ENCODE data around the gene INKA2.

The INKA2 gene

DNA sequence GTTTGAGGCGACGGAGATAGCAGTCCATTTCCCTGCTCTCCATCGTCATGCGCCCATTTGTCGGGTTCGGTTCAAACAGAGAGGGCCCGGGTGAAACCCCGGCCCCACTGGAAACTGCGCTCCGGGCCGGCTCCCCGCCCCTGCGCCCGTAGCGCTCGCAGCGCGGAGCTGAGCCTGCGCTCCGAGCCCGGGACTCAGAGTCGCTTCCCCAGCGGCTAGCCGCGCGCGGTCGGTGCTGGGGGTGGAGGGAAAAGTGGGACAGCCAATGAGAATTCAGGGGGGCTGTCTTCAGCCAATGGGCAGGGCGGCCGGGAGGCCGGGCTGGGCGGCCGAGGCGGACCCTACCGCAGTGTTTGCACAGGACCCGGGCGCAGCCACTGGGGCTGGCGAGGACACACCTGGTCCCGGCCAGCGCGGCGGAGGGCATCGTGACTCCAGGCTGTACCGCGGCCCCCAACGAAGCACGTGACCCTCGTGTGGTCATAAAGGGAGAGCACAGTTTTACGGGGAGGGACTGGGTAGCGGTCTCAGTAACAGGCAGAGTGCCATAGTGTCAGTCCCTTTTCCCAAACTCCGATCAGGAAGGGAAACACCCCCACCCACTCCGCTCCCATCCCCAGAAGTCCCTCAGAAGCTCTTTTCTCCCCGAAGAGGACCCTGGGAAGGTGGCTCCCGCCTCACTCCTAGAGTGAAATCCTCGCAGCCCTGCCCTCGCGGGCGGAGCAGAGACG lies at the start of gene INKA2:
INKA2 (minus strand) TSS at position 202 of the 731 bp plus-strand sequence; CDS start at position 49, 153 bp downstream.
- in situ Hi-C loops (cut with MboI; ENCODE audit: low sequenced_read_pairs) = no loop called here

DNA sequence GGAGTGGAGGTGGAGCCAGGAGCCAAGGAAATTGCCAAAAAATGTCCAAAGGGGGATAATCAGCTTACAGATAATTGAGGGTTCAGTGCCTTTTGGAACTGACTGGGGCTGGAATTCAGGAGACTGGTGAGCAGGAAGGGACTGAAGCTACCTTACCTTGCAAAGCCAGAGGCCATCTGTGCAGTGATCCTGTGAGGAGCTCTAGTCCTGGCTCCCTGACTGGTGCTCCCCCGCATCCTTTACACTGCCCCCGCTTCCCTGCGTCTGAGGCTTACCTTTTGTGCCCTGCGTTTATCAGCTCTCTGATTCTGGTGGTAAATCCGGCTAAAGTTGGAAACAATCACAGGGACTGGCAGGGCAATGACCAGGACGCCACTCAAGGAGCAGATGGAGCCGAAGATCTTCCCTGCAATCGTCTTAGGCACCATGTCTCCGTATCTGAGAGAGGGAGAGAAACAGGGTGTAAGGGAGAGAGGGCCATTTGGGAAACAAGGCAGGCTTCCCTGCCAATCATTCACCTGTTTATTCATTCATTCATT lies 47.5 kb upstream of the INKA2 start:
- in situ Hi-C loops (cut with MboI; ENCODE audit: low sequenced_read_pairs) = no loop called here

DNA sequence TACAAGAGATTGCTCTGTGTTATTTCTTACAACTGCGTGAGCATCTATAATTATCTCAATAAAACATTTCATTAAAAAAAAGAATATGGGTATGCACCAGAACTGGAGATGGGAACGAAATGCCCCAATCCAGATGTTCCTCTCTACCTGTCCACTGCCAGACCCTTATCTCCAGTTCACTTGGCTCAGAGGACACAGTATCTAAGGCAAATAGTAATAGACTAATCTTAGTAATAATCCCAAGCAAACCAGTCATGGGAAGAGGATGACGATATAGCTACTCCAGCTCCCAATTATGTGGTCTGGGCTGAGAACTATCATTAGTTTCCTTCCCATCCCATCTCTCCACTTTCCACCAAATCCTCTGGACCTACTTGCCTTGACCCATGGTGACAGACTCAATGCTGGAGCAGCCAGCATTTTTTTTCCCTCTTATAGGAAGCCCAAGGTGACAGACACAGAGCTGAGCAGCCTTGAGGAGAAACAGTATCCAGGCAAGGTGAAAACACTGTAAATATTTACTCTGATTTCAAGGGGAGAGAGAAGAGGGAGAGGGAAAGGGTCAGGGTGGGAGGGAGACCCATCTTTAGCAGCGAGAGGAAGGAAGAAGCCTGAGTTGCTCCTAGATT lies 45.2 kb upstream of the INKA2 start:
- in situ Hi-C loops (cut with MboI; ENCODE audit: low sequenced_read_pairs) = no loop called here

DNA sequence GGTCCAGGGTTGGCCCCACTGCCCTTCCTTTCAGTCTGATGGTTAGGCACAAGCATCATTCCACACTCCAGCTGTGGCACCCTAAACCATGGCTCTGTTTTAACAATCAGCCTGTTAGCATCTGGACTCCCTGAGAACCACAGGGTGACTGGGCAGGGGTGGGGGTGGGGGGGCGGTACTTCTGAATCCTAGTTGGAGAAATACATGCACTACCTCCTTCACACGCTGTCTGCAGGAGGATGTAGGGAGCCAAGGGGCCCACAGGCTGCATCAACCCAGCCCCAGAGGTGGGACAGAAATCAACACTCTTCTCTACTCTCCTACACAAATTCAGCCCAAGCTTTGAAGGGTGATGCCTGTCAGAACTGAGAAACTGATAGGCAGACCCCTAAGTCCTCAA lies 40.4 kb upstream of the INKA2 start:
- in situ Hi-C loops (cut with MboI; ENCODE audit: low sequenced_read_pairs) = no loop called here

DNA sequence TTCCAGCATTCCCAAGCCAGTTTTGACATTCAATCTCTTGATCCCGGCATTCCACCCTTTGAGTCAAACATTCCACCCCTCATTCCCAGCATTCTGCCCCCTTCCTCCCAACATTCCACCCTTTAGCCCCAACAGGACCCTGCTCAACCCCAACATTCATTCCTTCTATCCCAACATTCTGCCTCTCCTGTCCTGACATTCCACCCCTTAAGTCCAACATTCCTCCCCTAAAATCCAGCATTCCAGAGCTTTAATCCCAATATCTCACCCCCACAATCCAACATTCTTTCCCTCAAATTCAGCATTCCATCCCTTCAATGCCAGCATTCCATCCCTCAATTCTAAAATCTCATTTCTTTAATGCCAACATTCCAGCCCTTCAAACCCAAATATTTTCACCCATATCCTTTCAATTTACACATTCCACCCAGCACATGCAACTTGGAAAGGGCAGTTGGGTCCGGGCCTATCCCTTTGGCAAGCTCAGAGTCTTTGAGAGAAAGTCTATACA lies 39.4 kb upstream of the INKA2 start:
- in situ Hi-C loops (cut with MboI; ENCODE audit: low sequenced_read_pairs) = no loop called here

DNA sequence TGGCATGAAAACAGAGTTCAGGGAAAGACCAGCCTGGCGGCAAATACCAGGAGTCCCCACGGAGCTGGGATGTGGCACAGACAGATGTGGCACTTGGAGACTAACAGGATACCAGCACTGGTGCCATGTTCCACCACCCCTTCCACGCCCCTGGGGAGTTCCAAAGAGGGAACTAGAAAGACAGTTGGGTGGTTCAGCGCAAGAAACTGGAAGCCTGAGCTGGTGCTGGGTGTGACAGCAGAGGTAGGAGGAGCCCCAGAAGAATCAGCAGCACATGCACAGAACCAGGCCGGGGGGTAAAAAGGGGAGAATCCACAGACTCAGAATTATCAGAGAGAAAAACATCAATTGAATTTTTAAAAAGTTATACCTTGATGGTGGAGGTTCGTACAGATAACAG lies 38.9 kb upstream of the INKA2 start:
- in situ Hi-C loops (cut with MboI; ENCODE audit: low sequenced_read_pairs) = no loop called here

DNA sequence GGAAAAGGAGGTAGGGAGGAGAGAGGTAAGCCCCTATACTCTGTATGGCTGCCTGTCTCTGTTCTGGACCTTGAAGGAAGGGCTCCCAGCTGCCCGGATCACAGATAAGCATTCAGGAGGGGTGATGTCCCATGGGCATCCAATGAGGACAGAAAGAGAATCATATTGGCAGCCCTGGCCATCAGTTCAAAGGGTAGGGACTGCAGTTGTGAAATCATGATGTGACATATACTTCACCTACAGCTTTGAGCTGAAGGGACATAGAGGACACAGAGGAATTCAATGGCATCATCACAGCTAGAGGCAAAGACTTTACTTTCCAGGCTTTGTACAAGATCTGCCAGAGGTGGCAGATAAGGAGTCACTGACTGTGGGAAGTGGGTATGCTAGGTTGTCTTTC lies 38.1 kb upstream of the INKA2 start:
- in situ Hi-C loops (cut with MboI; ENCODE audit: low sequenced_read_pairs) = no loop called here

DNA sequence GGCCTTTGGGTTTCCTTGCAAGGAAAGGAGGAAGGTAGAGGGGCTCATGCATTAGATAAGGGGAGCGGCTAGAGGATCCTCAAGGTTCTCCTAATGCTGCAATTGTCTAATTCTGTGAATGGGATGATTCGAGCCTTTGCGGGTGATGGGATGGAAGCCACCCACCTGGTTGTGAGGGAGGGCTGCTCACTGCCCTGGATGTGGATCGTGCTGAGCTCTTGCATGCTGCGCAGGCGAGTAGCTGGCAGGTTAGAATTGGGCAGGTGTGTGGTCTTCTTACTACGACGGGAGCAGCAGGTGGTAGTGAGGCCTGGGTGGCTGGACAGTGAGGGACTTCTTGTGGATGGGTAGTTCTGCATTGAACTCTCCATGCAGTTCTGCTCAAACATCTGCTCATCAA lies 37.7 kb upstream of the INKA2 start:
- in situ Hi-C loops (cut with MboI; ENCODE audit: low sequenced_read_pairs) = no loop called here

DNA sequence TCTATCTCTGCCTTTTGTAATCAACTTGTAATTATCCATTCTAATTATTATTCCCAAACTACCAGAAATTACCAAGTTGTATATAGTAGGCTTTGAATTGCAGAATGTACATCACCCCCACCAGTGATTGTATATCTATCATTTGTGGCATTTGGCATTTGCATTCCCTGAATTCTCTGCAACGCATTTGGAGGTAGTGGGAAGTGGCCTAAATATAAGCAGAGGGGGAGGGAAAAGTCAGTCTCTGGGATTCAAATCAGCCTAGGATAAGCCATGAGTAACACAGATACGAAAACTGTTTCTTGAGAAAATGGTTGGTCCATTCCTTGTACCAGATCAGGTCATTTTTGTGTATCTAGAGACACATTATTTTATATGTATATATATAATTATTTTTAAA lies 37.2 kb upstream of the INKA2 start:
- in situ Hi-C loops (cut with MboI; ENCODE audit: low sequenced_read_pairs) = no loop called here

DNA sequence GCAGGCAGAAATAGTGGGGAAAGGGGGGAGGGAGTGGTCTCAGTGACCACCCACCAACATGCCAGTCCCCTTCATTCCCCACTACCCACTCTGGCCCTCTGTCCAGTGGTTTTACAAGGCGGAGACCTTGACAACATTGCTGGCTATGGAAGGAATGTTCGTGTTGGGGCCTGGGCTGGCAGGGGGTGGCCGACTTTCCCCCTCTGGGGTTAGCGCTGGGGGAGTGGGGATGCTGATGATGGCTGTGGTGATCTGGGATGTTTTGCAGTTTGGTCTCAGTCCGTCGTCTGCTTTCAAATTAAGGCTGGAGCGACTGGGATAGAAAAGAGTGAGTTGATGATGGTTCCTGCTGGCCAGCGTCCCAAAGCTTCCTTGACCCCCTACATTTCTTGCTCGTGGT lies 36.8 kb upstream of the INKA2 start:
- in situ Hi-C loops (cut with MboI; ENCODE audit: low sequenced_read_pairs) = no loop called here

DNA sequence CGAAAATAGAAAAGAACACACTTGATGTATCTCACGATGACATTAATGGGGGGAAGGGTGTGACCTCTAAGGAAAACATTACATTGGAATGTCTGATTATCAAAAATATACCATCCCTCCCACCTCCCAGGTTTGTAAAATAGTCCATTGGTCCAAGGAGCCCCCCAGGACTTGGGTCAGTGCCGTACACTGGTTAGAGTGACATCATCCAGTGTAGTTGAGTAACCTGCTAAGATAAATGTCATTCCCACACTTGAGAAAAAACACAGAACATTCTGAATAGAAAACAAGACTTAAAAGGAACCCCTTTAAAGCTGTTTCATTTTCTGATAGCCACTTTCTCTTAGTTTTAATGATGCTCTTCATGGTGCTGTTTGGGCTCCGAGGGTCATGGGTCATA lies 31.7 kb upstream of the INKA2 start:
- in situ Hi-C loops (cut with MboI; ENCODE audit: low sequenced_read_pairs) = no loop called here

DNA sequence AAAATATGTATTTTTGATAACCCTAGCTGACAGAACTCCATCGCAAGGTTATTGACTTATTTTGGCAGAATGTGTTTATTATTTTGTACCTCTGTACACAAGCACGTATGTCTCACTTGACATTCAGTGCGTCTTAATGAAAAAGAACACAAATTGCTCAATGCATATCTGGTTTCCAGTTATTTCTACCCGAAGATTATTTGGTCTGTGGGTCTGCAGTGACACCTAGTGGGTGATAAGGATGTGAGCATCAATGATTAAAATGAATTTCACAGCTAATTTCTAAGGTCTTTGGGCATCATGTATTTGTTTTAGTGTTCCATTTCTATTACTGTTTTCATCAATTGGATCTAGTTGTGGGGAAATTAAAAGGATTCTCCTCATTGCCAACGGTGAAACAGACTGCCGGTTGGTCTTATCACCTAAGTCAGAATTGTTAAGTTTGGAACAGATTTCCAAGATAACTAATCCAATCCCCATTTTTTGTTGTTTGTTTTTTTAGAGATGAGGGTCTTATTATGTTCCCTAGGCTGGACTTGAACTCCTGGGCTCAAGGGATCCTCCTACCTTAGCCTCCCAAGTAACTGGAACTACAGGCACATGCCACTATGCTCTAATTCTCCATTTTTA lies 30.4 kb upstream of the INKA2 start:
- in situ Hi-C loops (cut with MboI; ENCODE audit: low sequenced_read_pairs) = no loop called here

DNA sequence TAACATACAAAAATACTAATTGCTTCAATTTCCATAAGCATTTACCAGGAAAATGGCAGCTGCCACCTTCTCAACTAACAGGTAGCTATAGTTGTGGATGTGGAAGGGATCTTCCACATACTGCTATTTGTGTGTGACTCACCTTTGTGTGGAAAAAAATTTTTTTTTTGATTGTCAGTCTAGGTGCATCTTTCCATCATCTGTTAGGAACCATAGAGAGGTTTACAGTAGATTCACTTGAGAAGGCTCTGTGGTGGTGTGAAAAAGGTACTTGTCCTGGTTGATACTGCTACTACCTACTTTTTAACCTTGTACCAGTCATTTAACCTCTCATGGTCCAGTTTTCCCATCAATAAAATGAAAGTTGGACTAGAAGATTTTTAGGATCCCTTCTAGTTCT lies 29.4 kb upstream of the INKA2 start:
- in situ Hi-C loops (cut with MboI; ENCODE audit: low sequenced_read_pairs) = no loop called here

DNA sequence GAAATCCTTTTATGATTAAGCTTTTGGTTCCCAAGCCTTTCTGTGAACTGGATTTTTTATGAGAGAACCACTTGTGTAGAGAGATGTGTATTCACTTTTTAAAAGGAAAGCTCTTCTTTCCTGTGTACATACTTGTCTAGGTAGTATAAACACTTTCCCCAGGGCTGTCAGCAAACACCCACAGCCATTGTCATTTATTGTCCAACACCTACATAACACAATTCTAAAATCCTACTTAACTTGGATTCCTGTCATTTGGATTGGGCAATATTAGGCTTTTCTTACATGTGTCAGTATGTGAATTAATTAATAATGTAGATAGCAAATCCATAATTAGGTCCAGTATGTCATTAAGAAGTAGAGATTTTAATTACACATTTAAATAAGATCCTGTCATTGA lies 28.8 kb upstream of the INKA2 start:
- in situ Hi-C loops (cut with MboI; ENCODE audit: low sequenced_read_pairs) = no loop called here

DNA sequence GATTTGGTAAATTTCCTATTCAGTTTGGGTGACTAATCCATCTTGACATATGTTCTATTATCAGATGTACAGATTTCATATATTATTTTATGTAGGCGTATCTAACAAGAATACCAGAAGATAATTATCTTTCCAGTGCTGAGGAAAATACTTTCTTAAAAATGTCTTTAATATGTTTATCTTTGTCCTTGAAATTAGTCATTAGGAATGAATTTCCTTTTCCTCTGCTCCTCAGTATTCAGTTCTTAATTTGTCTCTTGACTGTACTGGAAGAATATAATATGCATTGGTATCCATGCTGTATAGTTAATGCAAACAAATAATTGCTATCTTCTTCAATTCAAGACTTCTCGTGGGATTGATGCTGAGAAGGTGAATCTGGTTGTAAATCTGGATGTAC lies 23.1 kb upstream of the INKA2 start:
- in situ Hi-C loops (cut with MboI; ENCODE audit: low sequenced_read_pairs) = no loop called here

DNA sequence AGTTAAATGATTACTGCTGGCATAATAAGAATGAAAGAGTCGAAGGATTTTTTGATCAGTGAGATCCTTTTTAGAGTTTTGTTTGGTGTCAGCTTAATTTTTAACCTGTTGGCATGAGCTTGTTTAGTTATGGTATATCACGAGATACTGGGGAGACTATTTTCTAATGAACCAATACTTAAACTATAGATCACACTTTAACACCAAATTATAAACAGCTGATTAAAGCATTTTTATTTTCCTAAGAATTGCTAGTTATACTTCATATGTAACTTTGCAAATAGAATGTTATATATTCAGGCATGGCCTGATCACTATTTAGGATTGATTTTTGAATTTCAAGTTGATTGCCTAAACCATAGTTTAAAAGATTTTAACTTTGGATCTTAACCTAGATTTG lies 22.5 kb upstream of the INKA2 start:
- in situ Hi-C loops (cut with MboI; ENCODE audit: low sequenced_read_pairs) = no loop called here

DNA sequence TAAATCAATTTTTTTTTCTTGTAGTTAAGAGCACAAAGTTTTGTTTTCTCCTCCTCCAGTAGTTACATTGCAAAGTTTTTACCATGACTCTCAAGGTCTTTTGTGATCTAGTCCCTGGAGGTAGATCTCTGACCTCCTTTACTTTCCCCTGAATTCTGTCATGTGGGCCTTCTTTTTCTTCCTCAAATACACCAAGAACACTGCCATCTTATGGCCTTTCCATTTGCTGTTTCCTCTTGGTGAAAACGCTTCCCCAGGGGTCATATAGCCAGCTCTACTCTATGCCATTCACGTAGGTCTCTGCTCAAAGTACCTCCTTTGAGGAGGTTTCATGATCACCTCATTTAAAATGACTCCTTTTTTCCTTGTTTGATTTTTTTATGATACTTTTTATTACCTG lies 19.2 kb upstream of the INKA2 start:
- in situ Hi-C loops (cut with MboI; ENCODE audit: low sequenced_read_pairs) = no loop called here

DNA sequence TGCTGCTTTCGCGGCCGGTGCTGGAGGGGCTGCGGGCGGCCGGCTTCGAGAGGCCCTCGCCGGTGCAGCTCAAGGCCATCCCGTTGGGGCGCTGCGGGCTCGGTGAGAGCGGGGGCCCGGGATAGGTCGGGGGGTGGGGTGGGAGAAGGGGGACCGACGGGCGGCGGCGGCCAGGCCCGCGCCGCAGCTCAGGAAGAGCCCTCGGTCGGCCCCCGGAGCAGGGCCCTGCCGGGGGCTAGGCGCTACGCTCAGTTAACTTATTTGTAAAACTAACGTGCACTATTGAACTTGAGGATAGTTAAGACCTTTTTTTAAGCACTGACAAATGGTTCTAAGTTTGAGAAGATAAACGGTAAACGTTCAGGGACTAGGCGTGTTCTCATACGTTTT lies 16.9 kb upstream of the INKA2 start:
- in situ Hi-C loops (cut with MboI; ENCODE audit: low sequenced_read_pairs) = no loop called here

DNA sequence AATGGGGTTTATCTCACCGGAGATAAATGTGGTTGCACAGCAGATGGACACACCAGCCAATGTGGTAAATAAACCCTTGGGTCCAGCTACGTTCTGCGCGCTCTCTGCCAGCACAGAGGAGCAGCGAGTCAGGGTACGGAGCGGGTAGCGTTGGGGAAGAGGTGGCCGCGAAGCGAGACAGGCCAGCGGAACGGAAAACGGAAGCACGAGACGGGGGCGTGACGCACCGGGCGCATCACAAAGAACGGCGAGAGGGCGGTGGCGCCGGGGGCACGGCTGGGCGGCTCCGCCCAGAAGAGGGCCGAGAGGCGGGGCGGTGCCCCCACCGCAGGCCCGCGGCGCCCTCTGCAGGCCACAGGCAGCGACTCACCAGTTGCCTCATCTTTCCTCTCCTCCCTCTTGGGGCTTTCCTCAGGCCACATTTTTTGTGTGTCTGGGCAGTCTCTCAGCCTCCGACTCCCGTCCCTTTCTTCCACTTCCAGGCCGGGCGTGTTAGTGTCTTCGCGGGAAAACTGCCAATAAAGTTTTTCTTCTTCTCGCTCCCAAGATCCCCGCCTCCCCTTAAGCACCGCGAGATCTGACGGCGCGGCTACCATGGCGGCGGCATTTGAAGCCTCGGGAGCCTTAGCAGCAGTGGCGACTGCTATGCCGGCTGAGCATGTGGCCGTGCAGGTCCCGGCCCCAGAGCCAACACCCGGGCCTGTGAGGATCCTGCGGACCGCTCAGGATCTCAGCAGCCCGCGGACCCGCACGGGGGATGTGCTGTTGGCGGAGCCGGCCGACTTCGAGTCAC lies 16.3 kb upstream of the INKA2 start, which contains the start of gene DDX20:
DDX20 (plus strand) TSS at position 571 of the 793 bp plus-strand sequence; CDS start at position 595, 24 bp downstream.
- in situ Hi-C loops (cut with MboI; ENCODE audit: low sequenced_read_pairs) = no loop called here

DNA sequence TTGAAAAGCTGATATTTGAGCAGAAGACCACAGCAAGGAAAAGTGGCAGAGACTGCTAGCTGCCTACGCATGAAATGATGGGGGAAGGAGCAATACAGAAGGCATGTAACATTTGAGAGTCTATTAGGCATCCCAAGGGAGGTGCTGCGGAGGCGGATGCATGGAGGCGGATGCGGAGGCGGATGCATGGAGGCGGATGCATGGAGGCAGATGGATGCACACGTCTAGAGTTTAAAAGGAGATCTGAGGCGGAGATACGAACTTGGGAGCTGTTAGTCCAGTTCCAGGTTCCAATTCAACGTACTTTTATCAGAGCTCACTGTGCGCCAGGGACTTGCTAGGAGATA lies 15.8 kb upstream of the INKA2 start:
- in situ Hi-C loops (cut with MboI; ENCODE audit: low sequenced_read_pairs) = no loop called here

DNA sequence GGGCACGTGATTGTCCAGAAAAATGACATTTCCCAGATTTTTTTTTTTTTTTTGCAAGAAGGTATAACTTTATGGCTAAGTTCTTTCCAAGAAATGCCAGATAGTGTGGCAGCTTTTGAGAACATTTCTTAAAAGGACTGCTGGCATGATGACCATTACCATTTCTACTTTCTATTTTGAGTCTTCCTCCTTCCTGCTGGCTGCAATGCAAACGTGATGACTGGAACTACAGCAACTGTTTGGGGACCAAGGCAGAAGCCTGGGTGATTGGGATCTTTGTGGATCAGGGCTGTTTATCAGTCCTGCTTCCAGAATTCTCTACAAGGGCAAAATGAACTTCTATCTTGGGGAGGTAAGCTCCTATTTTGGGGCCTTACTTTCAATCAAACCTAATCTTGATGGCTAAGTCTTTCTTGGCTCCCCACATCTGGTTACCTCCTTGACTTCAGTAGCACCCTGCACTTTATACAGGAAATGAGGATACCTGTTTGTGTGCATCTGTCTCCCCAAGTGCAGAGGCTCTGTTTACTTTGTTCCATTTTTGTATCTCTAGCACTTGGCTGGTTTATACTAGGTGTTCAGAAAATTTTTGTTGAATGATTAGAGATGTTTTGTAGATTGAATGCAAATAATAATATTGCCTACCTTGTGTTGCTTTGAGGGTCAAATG lies 12.8 kb upstream of the INKA2 start:
- in situ Hi-C loops (cut with MboI; ENCODE audit: low sequenced_read_pairs) = no loop called here

Data from hTERT RPE-1 (cell line).